KMS-11 (cell line): ENCODE measurements around the gene NRXN3.

Source experiments
- H2AFZ ChIP-seq: fragments of 200-600 bp; sonication (generic); 2 replicates; pipeline ENCODE4 v1.6.1; 2016; ENCODE audit warnings: antibody characterized with exemption, mixed run types, low read depth
- H3K27ac ChIP-seq: fragments of 200-600 bp; sonication (generic); 2 replicates; pipeline ENCODE4 v1.6.1; 2016; ENCODE audit warnings: mild to moderate bottlenecking, mixed run types
- H3K27me3 ChIP-seq: fragments of 200-600 bp; sonication (generic); 2 replicates; pipeline ENCODE4 v1.6.1; 2017; ENCODE audit warnings: mild to moderate bottlenecking, low read depth, mixed run types, moderate library complexity; ENCODE audit not compliant: insufficient read depth
- H3K36me3 ChIP-seq: fragments of 200-600 bp; sonication (generic); 2 replicates; pipeline ENCODE4 v1.6.1; 2017; ENCODE audit warnings: mild to moderate bottlenecking, mixed run types; ENCODE audit not compliant: insufficient read depth
- H3K4me1 ChIP-seq: fragments of 200-600 bp; sonication (generic); 2 replicates; pipeline ENCODE4 v1.6.1; 2016; ENCODE audit warnings: mild to moderate bottlenecking, low read depth, mixed run types; ENCODE audit not compliant: poor library complexity, severe bottlenecking
- H3K4me2 ChIP-seq: fragments of 200-600 bp; sonication (generic); 2 replicates; pipeline ENCODE4 v1.7.0; 2016; ENCODE audit warnings: mild to moderate bottlenecking, mixed run types
- H3K4me3 ChIP-seq: fragments of 200-600 bp; sonication (generic); IDR thresholded peaks from 2 replicates; pipeline ENCODE4 v1.6.1; 2017; ENCODE audit warnings: low read depth, low read length, mixed read lengths; ENCODE audit not compliant: insufficient read depth
- H3K79me2 ChIP-seq: fragments of 200-600 bp; sonication (generic); 2 replicates; pipeline ENCODE4 v1.6.1; 2016; ENCODE audit warnings: low read depth, mixed run types; ENCODE audit not compliant: insufficient read depth
- H3K9ac ChIP-seq: fragments of 200-600 bp; sonication (generic); 2 replicates; pipeline ENCODE4 v1.6.1; 2016; ENCODE audit warnings: mild to moderate bottlenecking, mixed run types
- H4K20me1 ChIP-seq: fragments of 200-600 bp; sonication (generic); 2 replicates; pipeline ENCODE4 v1.6.1; 2016; ENCODE audit warnings: mild to moderate bottlenecking, mixed run types; ENCODE audit not compliant: insufficient read depth
- CTCF ChIP-seq: fragments of 200-600 bp; sonication (generic); conservative IDR thresholded peaks from 2 replicates; pipeline ENCODE4 v1.6.1; 2017; ENCODE audit warnings: low read depth, mild to moderate bottlenecking, antibody characterized with exemption, low read length, moderate library complexity, mixed read lengths

NRXN3 gene

GRCh38 chr14:79586416-79586815 is 1416.2 kb downstream of the NRXN3 start:
- Histone ChIP-seq H3K27me3 (no peaks in the 10 kb centered on the region), H3K27ac (no peak overlapping the region), H4K20me1 (no peaks in the 10 kb centered on the region), H3K4me3 (no peak overlapping the region), H3K4me1 (no peaks in the 10 kb centered on the region), H3K4me2 (no peak overlapping the region), H3K79me2 (no peaks in the 10 kb centered on the region), H2AFZ (no peak overlapping the region), H3K9ac (no peak overlapping the region), H3K36me3 (no peaks in the 10 kb centered on the region)
- no peak for TF ChIP-seq CTCF

- no peak overlapping the region for H3K27ac ChIP-seq
Observed at GRCh38 chr14:79586989-79587598, 1416.9 kb downstream of the NRXN3 start.

GRCh38 chr14:79587875-79588274 is 1417.7 kb downstream of the NRXN3 start:
- Histone ChIP-seq H2AFZ (no peak overlapping the region), H3K27ac (no peak overlapping the region), H3K4me3 (no peak overlapping the region), H3K36me3 (no peaks in the 10 kb centered on the region), H3K9ac (no peak overlapping the region), H3K4me2 (no peak overlapping the region), H4K20me1 (no peaks in the 10 kb centered on the region), H3K4me1 (no peaks in the 10 kb centered on the region), H3K27me3 (no peaks in the 10 kb centered on the region), H3K79me2 (no peaks in the 10 kb centered on the region)
- no peak for TF ChIP-seq CTCF

More at GRCh38 chr14:79586989-79587598, 1416.9 kb downstream of the NRXN3 start:
- Histone ChIP-seq H3K36me3 (no peaks in the 10 kb centered on the region), H2AFZ (no peak overlapping the region), H3K4me1 (no peaks in the 10 kb centered on the region), H4K20me1 (no peaks in the 10 kb centered on the region), H3K9ac (no peak overlapping the region), H3K4me3 (no peak overlapping the region), H3K4me2 (no peak overlapping the region), H3K79me2 (no peaks in the 10 kb centered on the region), H3K27me3 (no peaks in the 10 kb centered on the region)
- TF ChIP-seq CTCF, result no peak

- H3K27ac ChIP-seq, result no peak overlapping the region
- no peaks in the 10 kb centered on the region for H4K20me1 ChIP-seq
- no peaks in the 10 kb centered on the region for H3K36me3 ChIP-seq
- no peak overlapping the region for H2AFZ ChIP-seq
- no peak for TF ChIP-seq CTCF
- no peaks in the 10 kb centered on the region for H3K79me2 ChIP-seq
- no peak overlapping the region for H3K4me3 ChIP-seq
- H3K9ac ChIP-seq, result no peak overlapping the region
- no peaks in the 10 kb centered on the region for H3K4me1 ChIP-seq
- no peaks in the 10 kb centered on the region for H3K27me3 ChIP-seq
- no peak overlapping the region for H3K4me2 ChIP-seq
Observed at GRCh38 chr14:79588398-79588797, 1418.2 kb downstream of the NRXN3 start.
